Germinal center (tissue), 1 donor: Measurements from ENCODE around the gene PPP1R2.
A peak's percentile ranks its signal among the peaks of the same experiment; 100 is the strongest.
"Not testable (repeated sequence)": the region's sequence is repeated elsewhere in the genome, so short reads cannot be mapped to it uniquely, and the experiment has no call there.

ENCODE experiments used
- DNase-seq: peaks from one replicate; pipeline ENCODE4 v3.0.0; 2012; ENCODE audit warnings: mixed read lengths, low spot score

Gene PPP1R2

DNA sequence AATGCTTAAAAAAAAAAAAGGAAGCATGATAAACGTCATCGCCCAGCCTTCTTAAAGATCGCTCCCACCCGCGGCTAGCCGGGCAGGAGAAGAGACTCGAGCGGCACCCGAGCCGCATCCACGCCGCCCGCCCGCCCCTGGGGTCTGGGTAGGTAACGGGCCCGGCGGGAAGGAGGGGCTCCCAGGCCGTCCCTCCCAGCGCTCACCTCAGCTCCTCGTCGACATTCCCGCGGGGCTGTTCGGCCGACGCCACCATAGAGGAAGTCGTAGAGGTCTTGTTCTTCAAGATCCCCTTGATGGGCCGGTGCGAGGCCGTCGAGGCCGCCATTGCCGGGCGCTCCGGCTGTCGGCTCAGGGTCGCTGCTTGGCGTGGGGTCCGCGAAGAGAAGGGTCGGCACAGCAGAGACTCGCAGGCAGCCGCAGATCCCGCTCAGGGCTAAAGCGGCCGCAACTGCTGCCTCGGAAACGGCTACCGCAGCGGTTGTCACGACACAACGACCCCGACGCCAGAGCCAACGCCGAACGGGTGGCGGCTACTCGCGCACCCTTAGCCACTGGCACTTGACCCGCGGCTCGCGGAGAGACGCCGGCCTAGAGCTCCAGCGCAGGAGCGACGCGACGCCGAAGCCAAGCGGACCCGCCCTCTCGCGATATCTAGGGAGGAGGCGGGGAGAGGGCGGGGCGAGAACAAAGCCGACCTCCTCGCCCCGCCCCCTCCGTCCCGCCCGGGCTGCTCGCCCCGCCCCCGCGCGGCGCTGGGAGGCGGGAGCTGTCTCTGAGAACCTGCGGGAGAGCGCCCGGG is at the start of gene PPP1R2:
TSS of gene PPP1R2 (minus strand) at position 628 of the 802 bp plus-strand sequence. CDS start at position 328, 300 bp downstream.
- peak; percentile 96 for DNase-seq

- DNase-seq, result no peak
These were observed 48.7 kb upstream of the PPP1R2 start for GRCh38 chr3:195591852-195592251.

DNA sequence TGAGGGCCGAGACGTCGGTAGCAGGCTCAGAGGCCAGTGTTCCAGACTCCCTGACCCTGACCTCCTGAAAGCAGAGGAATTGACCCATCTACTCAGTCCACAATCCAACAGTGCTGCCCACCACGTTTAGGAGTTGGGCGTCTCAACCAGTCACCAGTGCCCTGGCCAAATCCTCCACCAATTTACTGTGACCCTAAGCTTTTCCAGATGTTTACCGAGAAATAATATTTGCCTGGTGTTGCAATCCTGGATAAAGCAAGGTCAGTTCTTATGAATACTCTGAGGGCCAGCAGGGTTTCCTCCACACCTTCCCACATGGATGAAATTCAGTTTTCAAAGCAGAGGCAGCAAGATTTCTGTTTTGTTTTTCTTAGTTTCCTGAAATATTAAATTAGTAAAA is 48.1 kb upstream of the PPP1R2 start:
- no peak for DNase-seq

DNA sequence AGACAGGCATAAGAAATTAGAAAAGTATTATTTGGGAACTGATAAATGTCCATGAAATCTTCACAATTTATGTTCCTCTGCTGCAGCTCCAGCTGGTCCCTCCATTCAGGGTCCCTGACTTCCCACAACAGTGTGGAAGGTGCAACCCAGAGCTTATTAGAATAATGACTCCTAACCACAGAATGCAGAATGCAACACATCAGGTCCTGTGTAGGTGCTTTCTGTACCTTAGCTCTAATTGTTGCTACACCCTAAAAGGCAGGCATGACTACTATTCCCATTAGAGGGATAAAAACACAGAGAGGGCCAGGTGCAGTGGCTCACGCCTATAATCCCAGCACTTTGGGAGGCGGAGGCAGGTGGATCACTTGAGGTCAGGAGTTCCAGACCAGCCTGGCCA is 47.3 kb upstream of the PPP1R2 start:
- not testable (repeated sequence) for DNase-seq

DNA sequence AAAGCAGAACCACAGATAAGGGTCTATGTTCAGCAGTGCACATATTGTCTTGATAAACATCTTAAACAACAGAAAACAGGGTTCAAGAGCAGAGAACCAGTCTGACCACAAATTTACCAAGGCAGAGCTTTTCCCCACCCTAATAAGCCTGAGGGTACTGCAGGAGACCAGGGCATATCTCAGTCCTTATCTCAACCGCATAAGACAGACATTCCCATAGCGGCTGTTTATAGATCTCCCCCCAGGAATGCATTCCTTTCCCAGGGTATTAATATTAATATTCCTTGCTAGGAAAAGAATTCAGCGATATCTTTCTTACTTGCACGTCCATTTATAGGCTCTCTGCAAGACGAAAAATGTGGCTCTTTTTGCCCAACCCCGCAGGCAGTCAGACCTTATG is 46.7 kb upstream of the PPP1R2 start:
- DNase-seq, result not testable (repeated sequence)

GRCh38 chr3:195587824-195588223 is 44.7 kb upstream of the PPP1R2 start:
- DNase-seq, result no peak

- no peak for DNase-seq
These were observed 44.3 kb upstream of the PPP1R2 start for GRCh38 chr3:195587406-195587805.

- no peak for DNase-seq
These were observed 41.4 kb upstream of the PPP1R2 start for GRCh38 chr3:195584543-195584870.

DNA sequence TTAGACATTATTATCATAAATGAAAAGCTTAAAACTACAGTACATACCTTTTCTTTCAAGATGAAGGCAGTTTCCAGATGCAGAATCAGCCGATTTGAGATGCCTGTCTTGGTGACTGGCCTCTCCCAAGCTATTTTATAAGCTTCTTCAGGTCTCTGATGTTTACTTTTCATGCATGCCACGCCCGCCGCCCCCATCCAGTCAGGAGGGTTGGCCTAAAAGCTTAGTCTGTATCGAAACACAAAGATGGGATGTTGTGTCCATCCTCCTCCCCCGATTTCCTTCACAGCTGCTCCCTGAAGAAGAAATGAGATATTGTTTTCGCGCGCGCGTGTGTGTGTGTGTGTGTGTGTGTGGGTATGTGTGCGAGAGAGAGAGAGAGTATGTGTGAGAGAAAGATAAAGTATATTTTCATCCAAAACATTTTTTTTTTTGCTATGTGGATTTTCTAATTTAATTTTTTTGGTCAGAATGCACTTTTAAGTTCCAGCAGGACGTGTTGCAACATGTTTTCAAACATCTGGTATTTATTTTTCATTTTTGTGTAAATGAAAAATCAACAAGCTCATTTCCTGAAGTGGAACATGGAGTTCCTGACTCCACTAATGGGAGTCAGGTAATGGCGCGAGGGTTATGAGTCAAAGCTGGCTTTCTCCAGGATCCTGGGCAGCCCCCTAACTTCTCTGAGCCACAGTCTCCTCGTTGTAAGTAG is 40.9 kb upstream of the PPP1R2 start, which contains the start of gene APOD:
TSS of gene APOD (minus strand) at position 110 of the 712 bp plus-strand sequence. CDS start 4,479 bp downstream, outside the sequence.
- DNase-seq, result no peak

- no peak for DNase-seq
These were observed 39.8 kb upstream of the PPP1R2 start for GRCh38 chr3:195582947-195583346.

GRCh38 chr3:195580744-195581443 is 37.8 kb upstream of the PPP1R2 start:
- DNase-seq, result no peak

GRCh38 chr3:195579281-195579680 is 36.2 kb upstream of the PPP1R2 start:
- no peak for DNase-seq

- DNase-seq, result no peak
These were observed 35.4 kb upstream of the PPP1R2 start for GRCh38 chr3:195578565-195578964.

DNA sequence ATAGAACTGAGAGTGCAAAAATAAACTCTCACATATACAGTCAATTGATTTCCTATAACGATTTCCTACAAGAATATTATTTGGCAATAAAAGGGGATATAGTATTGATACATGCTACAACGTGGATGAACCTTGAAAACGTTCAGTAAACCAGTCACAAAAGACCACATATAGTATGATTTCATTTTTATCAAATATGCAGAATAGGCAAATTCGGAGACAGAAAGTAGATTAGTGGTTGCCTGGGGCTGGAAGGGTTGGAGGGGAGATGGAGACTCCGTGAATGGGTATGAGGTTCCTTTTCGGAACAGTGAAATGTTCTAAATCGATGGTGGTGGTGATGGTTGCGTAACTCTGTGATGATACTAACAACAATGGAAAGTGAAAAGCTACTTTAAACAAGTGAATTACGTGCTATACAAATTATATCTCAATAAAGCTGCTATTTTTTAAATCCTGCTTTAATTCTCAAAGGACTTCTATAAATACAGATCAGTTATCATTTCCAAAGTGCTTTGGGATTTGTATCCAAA is 34.6 kb upstream of the PPP1R2 start:
- DNase-seq, result no peak

DNA sequence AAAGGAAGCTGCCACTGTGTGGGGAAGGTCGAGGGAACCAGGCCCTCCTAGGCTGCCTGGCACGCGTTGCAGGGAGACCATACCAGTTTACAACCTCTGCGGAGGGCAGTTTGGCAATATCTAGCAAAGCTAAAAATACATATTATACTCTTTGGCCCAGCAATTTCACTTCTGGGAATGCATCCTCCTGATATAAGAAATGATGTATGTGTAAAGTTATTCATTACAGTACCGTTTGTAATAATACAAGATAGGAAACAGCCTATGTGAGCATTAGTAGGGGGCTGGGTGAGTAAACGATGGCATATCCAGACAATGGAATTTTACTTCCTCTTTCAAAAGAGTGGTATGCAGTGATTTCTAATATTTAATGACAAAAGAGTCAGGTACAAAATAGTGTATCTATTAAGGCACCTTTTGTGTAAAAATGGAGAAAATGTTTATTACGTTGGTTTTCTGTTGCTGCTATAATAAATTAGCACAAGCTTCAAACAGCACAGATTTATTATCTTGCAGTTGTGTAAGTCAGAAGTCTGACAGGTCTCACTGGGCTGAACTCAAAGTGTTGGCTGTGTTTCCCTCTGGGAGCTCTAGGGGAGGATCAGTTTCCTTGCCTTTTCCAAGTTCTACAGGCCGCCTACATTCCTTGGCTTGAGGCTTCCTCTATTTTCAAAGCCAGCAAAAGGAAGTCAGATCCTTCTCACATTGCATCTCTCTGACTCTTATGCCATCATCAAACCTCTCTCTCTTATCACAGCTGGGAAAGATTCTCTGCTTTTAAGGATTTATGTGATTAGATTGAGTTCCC is 31.6 kb upstream of the PPP1R2 start:
- DNase-seq, result no peak

- DNase-seq, result no peak
These were observed 30.7 kb upstream of the PPP1R2 start for GRCh38 chr3:195573611-195574496.

- DNase-seq, result no peak
These were observed 28.2 kb upstream of the PPP1R2 start for GRCh38 chr3:195571361-195571760.

DNA sequence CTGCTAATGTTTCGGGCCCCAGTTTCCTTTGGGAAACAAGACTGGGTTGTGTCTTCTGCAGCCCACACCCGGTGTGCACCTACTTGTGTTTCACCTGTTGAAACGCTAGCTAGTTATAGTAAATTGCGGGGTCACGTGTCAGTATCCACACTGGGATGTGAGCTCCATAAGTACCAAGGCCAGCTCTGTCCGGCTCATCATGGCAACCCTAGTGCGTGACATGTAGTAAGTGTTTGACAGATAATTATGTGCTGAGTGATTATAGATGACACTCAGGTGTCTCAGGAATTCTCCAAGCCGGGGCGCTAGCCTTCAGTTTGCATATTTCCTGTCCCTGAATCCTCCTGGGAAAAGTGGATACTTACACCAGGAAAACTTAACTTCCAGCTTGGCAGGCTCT is 27.8 kb upstream of the PPP1R2 start:
- DNase-seq, result no peak

DNA sequence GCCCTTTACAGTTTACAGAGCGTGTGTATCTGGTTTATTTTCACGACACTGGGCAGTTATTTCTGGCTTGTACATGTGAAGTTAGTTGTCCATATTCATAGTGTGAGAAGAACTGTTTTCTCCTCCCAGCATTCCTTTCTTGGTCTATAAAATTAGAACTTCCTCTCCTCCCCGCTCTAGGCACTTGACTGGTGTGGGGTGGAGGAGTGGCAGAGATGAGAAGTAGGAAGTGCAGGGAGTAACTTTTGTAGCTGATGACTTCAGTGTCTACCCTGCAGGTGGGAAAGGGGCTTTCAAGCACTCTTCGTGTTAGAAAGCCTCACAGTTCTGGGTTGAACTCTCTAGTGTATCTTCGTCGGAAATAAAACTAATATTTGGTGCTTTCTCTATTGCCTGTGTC is 27.2 kb upstream of the PPP1R2 start:
- no peak for DNase-seq

DNA sequence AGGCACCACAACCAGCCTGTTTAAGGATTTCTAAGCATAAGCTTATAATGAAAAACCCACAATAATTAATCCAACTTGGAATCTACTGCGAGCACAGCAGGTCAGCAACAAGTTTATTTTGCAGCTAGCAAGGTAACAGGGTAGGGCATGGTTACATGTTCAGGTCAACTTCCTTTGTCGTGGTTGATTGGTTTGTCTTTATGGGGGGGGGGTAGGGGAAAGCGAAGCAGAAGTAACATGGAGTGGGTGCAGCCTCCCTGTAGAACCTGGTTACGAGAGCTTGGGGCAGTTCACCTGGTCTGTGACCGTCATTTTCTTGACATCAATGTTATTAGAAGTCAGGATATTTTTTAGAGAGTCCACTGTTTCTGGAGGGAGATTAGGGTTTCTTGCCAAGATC is 25.5 kb upstream of the PPP1R2 start:
- no peak for DNase-seq

- DNase-seq, result no peak
These were observed 23.7 kb upstream of the PPP1R2 start for GRCh38 chr3:195566797-195567196.
